Panc1 (cell line): ENCODE data around the gene PBOV1.

Experiments used
- CTCF ChIP-seq: fragments of 450-650 bp; IDR thresholded peaks from 2 replicates; pipeline ENCODE4 v1.5.1; 2017; ENCODE audit warnings: mild to moderate bottlenecking
- REST ChIP-seq, 2 experiments: IDR thresholded peaks; 2 replicates each; pipeline ENCODE4 v1.6.1; 2011 to 2012; ENCODE audit warnings: low read depth in 2 of 2, control low read depth in 1 of 2, low read length in 1 of 2, mild to moderate bottlenecking in 1 of 2, moderate library complexity in 1 of 2; ENCODE audit not compliant: insufficient read depth in 1 of 2

- no peak for TF ChIP-seq CTCF
- no peak for TF ChIP-seq REST (IDR thresholded peaks at IDR 0.05; ENCODE audit: insufficient read depth in 1 of 2, low read depth in 2 of 2, low read length in 1 of 2)
These were observed 35.4 kb upstream of the PBOV1 start for GRCh38 chr6:138253731-138254130.
